Middle frontal gyrus (tissue), 1 donor: ENCODE measurements around the gene FAM219B.
"Not testable (repeated sequence)": the region's sequence is repeated elsewhere in the genome, so short reads cannot be mapped to it uniquely, and the experiment has no call there.

Source experiments
- DNase-seq: peaks from one replicate; pipeline ENCODE4 v3.0.0-alpha.2; 2015; ENCODE audit warnings: low spot score; ENCODE audit errors: extremely low spot score

Gene FAM219B, protein sequence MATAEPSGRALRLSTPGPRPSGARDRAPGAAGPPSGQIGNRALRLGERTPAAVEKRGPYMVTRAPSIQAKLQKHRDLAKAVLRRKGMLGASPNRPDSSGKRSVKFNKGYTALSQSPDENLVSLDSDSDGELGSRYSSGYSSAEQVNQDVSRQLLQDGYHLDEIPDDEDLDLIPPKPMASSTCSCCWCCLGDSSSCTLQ

DNA sequence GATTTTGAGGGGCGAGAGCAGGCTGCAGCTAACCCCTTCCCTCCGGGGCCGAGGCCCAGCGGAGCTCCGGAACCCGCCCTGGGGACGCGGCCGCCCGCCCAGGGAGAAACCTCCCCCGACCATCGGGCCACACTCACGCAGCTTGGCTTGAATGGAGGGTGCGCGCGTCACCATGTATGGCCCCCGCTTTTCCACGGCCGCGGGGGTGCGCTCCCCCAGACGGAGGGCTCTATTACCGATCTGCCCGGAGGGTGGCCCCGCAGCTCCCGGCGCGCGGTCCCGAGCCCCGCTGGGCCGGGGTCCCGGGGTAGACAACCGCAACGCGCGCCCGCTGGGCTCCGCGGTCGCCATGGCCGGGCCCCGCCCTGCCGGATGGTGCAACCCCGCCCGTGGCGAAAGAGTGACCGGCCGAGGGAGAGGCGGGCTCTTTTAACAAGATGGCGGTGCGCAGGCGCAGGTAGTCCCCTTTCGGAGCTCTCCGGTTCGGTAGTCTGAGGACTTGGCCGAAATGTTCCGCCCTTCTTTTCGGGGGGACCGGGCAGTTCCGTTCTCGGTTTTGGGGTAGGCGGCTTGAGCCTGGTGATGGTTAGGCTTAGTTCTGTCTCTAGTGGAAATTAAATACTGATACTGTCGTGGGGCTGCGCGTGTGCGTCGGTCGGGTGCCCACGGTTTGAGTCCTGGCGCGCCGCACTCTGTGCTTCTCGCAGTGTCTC, at the start of gene FAM219B:
FAM219B (minus strand) TSS at position 402 of the 713 bp plus-strand sequence; CDS start at position 351, 51 bp downstream.
- peak; percentile 83 for DNase-seq

DNA sequence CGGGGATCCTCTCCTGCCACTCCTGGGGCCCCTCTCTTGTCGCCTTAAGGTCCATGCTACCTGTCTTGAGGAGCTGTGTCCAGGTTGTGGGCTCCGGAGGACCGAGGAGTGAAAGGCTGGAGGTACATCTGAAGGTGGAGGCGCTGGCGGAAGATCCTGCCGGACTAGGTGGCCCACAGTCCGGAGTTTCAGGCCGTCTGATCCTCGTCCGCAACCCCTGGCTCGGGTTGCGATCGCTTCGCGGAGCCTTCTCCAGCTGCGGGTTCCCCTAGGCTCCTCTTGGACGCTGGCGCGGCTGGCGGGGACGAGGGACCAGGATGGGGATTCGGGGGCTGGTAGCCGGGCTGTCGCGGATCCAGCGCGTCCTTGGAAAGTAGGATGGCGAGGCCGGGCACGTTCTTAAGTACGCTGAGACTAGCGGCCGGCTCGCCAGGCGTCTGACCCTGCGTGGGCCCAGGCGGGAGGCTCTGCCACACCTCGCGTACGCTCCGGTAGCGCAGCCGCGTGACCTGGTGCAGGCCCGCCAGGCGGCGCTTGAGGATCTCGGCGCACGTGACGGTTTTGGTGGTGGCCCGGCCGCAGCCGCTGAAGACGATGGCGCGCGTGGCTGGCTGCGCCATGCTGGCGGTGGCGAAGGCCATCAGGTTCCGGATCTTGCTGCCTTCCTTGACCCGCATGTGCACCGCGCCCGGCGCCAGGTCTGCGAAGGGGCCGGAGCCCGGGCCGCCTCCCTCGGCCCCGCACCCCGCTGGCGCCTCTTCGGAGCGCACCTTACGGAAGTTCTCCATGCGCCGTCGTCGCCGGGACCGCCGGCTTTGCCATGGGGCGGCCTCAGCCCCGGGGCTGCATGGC, 49.4 kb upstream of the FAM219B start:
- DNase-seq, result peak; percentile 25

DNA sequence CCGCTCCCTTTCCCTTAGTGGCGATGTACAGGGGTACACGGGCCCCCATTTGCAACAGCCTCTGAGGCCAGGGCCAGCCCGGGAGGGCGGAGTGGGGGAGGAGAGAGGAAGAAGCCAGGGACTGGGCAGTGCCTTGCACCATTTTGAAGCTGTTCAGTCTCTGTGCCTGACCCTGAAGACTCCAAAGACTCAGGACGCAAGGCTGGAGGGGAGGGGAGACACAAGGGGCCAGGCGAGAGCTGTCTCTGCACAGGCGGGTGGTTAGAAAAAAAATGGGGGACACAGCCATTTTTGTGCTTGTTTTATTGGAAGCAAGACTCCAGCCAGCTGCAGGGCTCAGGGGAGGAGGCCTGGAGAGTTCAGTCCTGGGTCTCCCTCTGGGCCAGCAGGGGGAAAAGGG, 48.4 kb upstream of the FAM219B start:
- no peak for DNase-seq

DNA sequence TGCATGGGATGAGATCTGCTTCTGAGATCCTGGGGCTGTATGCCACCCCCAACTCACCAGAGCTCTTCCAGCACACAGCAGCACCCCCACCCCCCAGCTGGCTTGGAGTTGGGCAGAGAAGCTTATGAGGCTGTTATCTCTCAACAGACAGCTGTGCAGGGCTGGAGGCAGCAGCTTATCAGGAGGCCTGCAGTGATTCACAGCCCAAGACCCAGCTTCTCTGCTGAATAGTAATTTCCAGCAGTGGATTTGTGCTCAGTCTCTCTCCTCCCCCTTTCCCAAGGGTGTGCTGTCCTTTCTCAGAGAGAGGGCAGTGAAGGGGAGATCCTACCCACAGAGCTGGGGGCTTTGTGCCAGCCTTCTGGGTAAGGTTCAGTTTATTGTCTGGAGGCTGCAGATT, 47.9 kb upstream of the FAM219B start:
- no peak for DNase-seq

DNA sequence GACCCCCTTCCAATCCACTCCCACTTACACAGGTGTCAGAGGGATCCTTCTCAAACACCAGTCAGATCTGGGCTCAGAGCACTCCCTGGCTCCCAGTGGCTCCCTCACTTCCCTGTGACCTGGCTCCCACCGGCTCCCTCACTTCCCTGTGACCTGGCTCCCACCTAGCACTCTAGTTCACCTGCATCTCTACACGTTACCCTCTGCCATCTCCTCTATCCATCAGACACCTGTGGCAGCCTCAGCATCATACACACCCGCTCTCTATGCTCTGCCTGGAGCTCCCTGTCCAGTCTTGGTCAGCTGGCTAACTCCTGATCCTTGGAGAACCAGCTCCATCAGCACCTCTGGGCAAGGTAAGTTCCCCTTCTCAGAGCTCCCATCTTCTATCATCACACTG, 44.4 kb upstream of the FAM219B start:
- no peak for DNase-seq

DNA sequence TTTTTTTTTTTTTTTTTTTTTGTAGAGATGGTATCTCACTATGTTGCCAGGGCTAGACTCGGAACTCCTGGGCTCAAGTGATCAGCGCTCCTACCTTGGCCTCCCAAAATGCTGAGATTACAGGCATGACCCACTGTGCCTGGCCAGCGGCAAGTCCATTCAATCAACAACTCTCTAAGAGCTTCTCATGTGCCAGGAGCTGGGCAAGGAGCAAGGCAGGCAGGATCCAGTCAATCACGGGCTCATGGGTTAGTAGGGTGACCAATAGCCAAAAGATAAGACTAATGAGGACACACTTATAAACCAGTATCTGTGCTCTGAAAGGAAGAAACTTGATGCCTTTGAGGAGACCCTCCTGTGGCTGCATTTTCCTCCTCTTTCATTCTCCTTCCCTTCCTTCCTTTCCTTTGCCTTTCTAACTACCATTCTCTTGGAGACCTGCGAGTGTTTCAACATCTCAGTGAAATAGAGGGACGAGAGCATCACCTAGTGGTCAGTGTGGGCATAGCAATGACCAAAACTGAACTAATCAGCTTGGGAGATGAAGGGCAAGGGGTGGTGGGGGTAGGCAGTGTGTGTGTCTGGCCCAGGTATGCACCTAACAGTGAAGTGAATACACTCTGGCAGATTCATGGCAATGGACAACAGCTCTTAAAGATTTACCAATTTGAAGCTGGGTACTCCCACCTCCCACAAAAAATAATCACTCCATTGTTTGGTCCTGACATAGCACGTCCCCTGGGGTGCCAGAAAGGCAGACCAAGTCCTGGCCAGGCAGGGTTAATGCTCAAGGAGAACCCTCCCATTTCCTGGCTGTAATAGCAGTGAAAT, 43.6 kb upstream of the FAM219B start:
- DNase-seq, result peak; percentile 58

DNA sequence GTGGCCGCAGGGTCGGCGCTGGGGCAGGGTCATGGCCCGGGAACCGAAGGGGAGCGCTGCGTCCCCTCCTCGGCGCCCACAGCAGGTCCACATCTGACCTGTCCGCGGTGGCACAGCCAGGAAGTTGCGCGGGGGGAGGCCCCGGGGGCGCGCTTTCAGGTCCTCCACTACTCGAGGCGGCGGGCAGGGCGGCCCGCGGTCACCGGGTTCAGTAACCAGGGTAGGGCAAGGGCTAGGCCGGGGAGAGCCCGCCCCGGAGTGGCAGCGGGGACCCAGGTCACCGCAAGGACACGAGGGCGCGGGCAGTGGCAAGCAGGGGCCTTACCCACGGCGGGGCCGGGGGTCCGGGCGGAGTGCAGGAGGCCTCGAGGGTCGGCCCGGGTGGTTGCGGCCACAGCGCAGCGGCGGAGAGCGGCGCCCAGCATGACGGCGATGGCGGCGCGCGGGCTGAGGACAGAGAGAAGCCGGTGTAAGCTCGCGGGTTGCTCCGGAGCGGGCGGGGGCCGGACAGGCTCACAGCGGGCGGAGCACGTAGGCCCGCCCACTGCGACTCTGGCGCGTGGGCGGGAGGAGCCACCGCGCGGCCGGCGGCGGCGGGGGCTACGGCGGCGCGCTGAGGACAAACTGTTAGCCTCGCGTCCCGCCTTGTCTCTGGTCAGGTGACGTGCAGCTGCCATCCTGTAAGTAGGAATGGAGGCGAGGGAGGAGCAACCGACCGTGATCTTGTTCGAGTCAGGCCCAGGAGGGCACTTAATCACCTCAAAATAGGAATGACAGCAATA, 31.1 kb upstream of the FAM219B start, which contains the start of gene COX5A:
COX5A (minus strand) TSS at position 484 of the 782 bp plus-strand sequence; CDS start at position 425, 59 bp downstream.
- peak; percentile 94 for DNase-seq

DNA sequence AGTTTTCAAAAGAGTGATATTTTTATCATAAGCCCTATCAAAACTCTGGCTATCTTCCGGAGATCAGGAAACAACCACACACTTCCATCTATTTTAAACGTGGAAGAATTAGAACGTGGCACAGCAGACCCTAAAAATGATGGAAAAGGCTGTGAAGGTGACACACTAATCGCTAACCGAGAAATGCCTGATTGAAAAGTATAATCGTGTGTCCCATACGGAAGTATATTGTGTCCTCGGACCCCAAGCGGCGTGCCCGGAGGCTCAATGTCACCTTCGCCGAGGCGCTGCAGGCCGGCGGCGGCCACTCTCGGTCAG, 30.6 kb upstream of the FAM219B start:
- DNase-seq, result no peak

DNA sequence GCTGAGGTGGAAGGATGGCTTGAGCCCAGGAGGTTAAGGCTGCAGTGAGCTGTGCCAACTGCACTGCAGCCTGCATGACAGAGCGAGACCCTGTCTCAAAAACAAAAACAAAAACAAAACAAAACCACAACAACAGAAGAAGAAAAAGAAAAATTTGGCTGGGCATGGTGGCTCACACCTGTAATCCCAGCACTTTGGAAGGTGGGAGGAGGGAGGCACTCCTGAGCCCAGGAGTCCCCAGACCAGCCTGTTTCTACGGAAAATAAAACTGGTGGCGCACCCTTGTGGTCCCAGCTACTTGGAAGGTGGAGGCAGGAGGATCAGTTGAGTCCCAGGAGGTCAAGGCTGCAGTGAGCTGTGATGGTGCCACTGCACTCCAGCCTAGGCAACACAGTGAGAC, 28.5 kb upstream of the FAM219B start:
- DNase-seq, result not testable (repeated sequence)

DNA sequence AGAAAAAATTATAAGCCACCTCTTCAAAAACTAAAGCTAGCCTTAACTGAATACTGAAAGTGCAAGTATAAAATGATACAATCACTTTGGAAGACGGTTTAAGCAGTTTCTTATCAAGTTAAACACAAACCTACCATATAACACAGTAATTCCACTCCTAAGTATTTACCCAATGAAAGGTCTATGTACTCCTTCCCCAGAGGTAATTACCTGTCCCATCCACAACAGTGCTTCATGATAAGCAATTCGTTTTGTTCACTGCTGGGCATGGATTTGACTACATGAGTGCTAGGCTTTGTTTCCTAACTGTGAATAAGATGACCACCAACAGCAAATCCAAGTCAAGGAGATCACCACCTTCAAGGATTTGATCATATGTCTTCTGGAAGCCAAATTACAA, 26.9 kb upstream of the FAM219B start:
- no peak for DNase-seq

DNA sequence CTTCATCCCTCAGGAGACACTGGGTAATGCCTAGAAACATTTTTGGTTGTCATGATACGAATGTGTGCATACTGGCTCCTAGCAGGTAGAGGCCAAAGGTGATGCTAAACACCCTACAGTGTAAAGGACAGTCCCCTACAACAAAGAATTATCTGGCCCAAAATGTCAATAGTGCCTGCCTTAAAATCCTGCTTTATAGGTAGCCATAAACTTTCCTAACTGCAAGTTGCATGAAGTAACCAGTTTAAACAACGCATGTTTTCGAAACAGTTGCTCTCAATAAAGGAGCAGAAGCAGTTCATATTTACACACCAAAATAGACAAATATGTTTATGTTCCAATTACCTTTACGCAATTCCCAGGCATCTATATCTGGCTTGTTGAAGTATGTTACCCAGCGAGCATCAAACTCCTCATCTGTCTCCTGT, 22.1 kb upstream of the FAM219B start:
- DNase-seq, result no peak

DNA sequence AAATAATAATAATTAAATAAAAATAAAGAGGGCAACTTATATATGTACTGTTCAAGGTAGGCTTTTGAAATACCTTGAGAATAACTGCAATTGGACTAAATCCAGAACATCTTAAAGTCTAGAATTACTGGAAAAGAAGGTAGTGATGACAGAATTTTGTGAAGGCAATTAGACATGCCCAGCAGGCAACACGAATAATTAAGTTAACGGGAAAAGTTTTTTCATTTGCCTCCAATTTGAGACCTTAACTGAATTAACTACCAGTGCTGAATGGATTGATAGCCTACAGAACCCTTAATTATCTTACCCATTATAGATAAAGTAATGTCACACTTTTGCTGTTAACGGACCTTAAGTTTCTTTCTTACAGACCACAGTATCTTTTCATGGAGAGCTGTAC, 17.9 kb upstream of the FAM219B start:
- no peak for DNase-seq

DNA sequence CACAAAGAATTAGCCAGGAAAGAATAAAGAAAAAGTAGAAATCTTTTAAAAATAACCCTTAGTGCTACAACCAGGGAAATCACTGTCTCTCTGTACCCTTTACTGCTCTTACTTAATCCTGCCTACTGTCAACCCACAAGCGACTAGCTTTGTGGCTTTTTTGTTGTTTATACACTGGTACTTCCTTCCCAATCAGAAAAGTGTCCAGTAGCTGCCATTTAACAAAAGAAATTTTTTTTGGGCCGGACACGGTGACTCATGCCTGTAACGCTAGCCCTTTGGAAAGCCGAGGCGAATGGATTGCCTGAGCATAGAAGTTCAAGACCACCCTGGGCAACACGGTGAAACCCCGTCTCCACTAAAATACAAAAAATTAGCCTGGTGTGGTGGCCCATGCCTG, 13.8 kb upstream of the FAM219B start:
- no peak for DNase-seq

DNA sequence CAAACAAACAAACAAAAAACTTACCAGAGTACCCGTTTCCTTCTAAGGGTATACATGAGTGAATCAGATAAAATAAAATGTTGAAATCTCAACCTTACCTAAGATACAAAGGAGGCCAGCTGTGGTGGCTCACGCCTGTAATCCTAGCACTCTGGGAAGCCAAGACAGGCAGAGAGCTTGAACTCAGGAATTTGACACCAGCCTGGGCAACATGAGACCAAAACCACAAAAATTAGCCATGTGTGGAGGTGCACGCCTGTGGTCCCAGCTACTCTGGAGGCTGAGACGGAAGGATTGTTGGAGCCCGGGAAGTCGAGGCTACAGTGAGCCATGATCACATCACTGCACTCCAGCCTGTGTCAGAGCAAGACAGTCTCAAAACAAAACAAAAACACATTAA, 11.0 kb upstream of the FAM219B start:
- no peak for DNase-seq

DNA sequence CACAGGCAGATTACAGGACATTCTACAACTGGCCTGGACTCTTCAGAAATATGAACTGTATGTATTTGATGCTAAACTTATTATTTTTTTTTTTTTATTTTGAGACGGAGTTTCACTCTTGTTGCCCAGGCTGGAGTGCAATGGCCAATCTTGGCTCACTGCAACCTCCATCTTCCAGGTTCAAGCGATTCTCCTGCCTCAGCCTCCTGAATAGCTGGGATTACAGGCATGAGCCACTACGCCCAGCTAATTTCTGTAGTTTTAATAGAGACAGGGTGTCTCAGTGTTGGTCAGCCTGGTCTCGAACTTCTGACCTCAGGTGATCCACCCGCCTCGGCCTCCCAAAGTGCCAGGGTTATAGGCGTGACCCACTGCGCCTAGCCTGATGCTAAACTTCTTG, 7.1 kb upstream of the FAM219B start:
- not testable (repeated sequence) for DNase-seq

DNA sequence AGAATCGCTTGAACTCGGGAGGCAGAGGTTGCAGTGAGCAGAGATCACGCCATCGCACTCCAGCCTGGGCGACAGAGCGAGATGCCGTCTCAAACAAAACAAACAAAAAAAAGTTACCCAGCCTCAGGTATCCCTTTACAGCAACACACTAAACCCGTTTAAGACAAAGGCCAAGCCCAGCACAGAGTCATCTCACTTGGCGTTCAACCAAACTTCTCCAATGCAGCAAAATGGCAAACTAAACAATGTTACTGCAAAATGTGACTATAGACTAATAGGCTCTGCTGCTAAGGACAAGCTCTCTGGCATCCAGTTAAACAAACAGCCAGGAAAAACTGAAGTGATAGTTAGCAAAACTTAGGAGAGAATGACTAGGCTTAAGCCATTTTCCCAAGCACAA, 6.4 kb upstream of the FAM219B start:
- DNase-seq, result no peak

DNA sequence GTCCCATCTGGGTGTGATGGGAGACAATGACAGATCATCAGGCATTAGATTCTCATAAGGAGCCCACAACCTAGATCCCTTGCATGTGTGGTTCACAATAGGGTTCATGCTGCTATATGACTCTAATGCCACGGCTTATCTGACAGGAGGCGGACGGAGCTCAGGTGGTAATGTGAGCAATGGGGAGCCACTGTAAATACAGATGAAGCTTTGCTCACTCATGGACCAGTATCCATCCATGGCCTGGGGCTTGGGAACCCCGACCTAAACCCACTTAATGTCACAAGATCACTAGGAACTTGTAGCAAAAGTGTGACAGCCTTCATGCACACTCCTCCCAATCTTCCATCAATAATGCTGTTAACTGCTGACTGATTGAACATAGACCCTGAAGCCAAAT, 2.0 kb upstream of the FAM219B start:
- DNase-seq, result no peak

DNA sequence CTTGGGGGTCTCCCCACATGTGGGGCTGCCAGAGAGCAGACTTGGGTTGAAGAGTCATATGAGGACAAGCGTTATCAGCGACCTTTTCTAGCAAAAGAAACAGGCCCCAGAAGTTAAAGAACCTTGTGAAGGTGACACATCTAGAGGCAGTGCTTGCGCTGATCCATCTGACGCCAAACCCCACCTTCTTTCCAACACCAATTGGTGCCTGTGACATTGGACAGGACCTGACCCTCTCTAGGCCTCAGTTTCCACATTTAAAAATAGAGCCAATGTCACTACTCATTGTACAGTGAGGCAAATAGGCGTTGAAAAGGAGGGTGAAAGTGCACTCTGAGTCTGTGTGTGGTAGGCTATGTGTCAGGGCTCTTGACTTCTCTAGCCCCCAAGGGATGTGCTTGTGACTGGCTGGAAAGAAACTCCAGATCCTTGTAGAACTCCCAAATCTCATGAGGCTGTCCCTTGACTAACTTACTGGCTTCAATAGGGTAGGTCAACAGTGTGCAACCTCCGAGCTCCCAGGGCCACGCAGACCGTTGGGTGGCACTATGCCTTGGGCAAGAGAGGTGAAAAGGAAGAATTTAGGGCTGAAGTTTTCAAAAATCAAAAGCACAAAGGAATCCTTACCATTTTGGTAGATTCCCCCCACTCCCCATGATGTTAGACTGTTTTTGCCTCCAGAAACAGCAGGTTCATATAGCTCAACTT, 666 bp upstream of the FAM219B start:
- no peak for DNase-seq

DNA sequence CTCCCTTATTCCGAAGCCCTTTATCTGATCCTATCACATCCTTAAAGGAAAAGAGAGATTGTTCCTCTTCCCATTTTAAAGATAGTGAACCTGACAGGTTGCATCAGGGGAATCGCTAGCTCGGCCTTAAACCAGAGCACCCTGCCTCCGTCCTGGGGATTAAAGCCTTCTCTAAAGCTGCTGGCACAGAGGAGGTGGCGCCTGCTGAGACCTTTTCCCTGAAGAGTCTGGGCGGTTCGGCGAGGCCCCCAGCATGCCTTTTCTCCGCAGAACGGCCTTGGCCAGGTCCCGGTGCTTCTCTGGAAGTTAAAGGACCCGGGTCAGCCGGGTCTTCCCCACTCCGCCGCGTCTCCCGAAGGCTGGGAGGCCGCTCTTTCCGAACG, 593 bp downstream of the FAM219B start:
- DNase-seq, result no peak

DNA sequence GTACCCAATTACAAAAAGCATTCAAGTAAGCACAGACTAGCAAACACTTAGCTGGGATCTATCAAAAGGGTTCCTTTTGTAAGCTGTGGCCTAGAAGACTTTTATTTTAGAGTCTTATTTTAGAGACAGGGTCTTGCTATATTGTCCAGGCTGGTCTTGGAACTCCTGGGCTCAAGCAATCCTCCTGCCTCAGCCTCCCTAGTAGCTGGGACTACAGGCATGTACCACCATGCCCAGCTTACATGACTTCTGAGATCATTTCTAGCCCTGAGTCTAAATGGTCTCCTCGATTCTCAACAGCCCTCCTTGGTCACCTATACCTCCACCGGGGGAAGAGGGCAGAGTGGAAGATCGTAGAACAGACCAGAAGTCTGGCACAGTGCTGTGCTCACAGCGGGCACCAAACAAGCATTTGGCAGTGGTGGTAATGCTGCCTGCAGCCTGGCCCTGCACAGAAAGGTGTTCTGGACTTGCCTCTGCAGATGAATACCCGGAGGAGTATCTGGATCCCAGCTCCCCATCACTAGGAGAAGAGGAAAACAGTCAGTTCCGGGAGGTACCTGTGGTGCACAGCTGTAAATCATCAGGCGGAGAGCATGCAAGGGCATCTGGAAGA, 2.4 kb downstream of the FAM219B start:
- DNase-seq, result no peak
